Measurements from ENCODE around the gene SYTL4. TPM values are rescaled to one million over a fixed set of nuclear protein-coding genes. Genes with fewer than 3 reads are reported as not detected.

The SYTL4 gene
- total RNA-seq, 1 experiment from 2014 or later, result 0.13 TPM

GRCh38 chrX:100719139-100719538 lies 12.8 kb downstream of the SYTL4 start:
- Histone ChIP-seq H3K9me3 (ENCODE audit: control insufficient read depth, low read depth, low read length) (peaks cover 10% of the 10 kb centered on the region), H4K5ac (ENCODE audit: insufficient read length, low read depth, low read length) (no peak overlapping the region), H3K23ac (ENCODE audit: insufficient read length, low read depth, low read length) (no peak overlapping the region), H4K20me1 (ENCODE audit: control insufficient read depth, insufficient read depth, insufficient read length) (no peaks in the 10 kb centered on the region), H3K9ac (ENCODE audit: extremely low read depth, insufficient read length, low read length) (no peak overlapping the region), H3K27me3 (ENCODE audit: insufficient read depth, low read length) (no peaks in the 10 kb centered on the region), H3K14ac (ENCODE audit: insufficient read depth, low read length) (no peak overlapping the region), H2BK5ac (ENCODE audit: insufficient read length, low read length) (no peak overlapping the region), H2AFZ (ENCODE audit: low read length) (no peak overlapping the region), H3K18ac (ENCODE audit: insufficient read length, low read depth, low read length) (no peak overlapping the region), H3K79me1 (ENCODE audit: insufficient read depth, low read depth, low read length, poor library complexity, severe bottlenecking) (no peaks in the 10 kb centered on the region), H2BK120ac (ENCODE audit: low read depth, low read length, poor library complexity, severe bottlenecking) (no peak overlapping the region), H3K4me2 (ENCODE audit: insufficient read depth, insufficient read length, low read length) (no peak overlapping the region), H4K91ac (ENCODE audit: insufficient read length, low read depth, low read length) (no peak overlapping the region), H4K8ac (replicated peaks; ENCODE audit: insufficient read length, low read depth, low read length) (no peak overlapping the region), H2BK15ac (ENCODE audit: low read depth, low read length) (no peak overlapping the region), H3K56ac (ENCODE audit: insufficient read length, low read depth, low read length) (no peak overlapping the region), H3K27ac (ENCODE audit: insufficient read length, low read depth, low read length) (no peak overlapping the region), H3T11ph (ENCODE audit: low read length) (no peak overlapping the region), H3K23me2 (ENCODE audit: insufficient read length, low read depth, low read length, poor library complexity, severe bottlenecking) (no peaks in the 10 kb centered on the region), H3K4me1 (ENCODE audit: insufficient read depth, low read length) (no peaks in the 10 kb centered on the region), H2AK5ac (ENCODE audit: insufficient read length, low read length) (no peak overlapping the region), H2BK12ac (ENCODE audit: insufficient read length, low read depth, low read length) (no peak overlapping the region), H3K79me2 (ENCODE audit: insufficient read depth, low read length) (no peaks in the 10 kb centered on the region), H3K4ac (ENCODE audit: low read depth, low read length) (no peak overlapping the region), H2BK20ac (ENCODE audit: low read depth, low read length, poor library complexity, severe bottlenecking) (no peak overlapping the region)
- no peak for DNase-seq
- Mint-ChIP-seq H3K4me3 (no peak overlapping the region), H3K27me3 (ENCODE audit: low read depth) (peaks cover 4% of the 10 kb centered on the region), H3K27ac (no peak overlapping the region), H3K9me3 (peaks cover 39 to 56% of the 10 kb centered on the region in 2 experiments), H3K4me1 (0 out of 4 replicates have a peak, but pooled peaks cover 0 to 2% of the 10 kb centered on the region in 2 experiments), H3K36me3 (ENCODE audit: insufficient read depth in 1 of 3, low read depth in 3 of 3) (peaks cover 0 to 8% (median 8%) of the 10 kb centered on the region in 3 experiments; a peak in 3 of 7 replicates)
- no peak for TF ChIP-seq CTCF (conservative IDR thresholded peaks at IDR 0.05)
- no CpG with 5 or more reads among the region's 2 CpGs for WGBS (ENCODE audit: extremely low coverage, insufficient read length, low lambda C conversion rate)

Data from H9 (cell line).